Hematopoietic multipotent progenitor cell treated with erythropoietin and hydrocortisone succinate and interleukin-3 and kit ligand, for 4 days (in vitro differentiated cells): ENCODE results near the gene COPS9.

ENCODE experiments used
- DNase-seq: peaks from one replicate; pipeline ENCODE4 v3.0.0-alpha.2; 2015

COPS9 gene

DNA sequence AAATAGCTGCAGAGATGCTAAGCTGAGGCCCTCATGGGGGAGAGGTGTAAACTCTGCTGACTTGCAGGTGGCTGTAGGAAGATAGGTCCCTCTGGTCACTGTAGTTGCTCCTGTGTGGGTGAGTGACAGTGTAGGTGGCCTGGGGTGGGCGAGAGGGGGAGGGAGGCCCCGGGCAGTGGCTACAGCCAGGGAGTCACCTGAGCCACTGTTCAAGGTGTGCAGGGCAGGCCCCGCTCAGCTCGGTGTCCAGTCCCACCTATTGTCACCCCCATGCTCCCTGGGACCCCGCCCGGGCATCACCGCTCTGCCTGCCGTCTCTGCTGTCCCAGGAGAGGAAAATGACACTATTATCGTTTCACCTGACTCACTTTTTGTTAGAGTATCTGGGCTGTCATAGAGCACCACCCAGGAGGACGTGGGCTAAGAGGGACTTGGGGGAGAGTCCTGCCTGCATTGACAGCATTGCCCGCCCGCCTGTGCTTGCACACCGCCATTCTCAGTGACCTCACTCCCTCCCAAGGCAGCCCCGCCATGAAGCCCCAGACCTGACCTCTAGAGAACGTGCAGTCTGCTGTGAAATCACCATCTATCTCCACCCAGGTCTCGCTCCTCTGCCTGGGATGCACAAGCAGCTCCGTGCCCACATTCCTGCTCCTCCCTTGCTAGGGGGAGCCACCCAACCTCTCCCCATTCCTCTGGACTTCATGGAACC lies 29.2 kb downstream of the COPS9 start:
- DNase-seq = no peak

DNA sequence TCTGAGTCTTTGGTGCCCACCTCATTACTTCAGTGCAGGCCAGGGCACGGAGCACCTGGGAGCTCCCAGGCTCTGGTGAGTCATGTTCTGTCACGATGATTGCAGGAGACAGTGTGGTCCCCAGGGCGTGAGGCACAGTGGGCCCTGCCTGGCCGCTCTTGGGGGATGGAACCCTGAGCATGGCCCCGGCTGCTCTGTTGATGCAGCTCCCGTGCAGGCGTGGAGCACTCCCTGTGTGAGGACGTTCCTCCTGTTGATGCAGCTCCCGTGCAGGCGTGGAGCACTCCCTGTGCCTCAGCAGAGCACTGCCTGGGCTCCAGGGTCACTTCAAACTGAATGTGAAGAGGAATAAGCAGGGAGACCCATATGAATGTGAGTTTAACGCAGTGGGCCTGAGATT lies 30.1 kb downstream of the COPS9 start:
- DNase-seq = no peak

- no peak for DNase-seq
Measured at GRCh38 chr2:240103136-240103535, 33.0 kb downstream of the COPS9 start.

DNA sequence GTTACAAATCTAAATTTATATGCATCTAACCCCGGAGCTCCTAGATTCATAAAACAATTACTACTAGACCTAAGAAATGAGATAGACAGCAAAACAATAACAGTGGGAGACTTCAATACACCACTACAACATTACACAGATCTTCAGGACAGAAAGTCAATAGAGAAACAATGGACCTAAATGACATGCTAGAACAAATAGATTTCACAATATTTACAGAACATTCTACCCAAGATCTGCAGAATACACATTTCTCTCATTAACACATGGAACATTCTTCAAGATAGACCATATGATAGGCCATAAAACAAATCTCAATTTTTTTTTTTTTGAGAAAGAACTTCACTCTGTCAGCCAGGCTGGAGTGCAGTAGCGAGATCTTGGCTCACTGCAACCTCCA lies 37.8 kb downstream of the COPS9 start:
- no peak for DNase-seq

- DNase-seq = no peak
Measured at GRCh38 chr2:240095556-240096523, 40.3 kb downstream of the COPS9 start.

GRCh38 chr2:240089306-240089705 lies 46.8 kb downstream of the COPS9 start:
- DNase-seq = no peak

DNA sequence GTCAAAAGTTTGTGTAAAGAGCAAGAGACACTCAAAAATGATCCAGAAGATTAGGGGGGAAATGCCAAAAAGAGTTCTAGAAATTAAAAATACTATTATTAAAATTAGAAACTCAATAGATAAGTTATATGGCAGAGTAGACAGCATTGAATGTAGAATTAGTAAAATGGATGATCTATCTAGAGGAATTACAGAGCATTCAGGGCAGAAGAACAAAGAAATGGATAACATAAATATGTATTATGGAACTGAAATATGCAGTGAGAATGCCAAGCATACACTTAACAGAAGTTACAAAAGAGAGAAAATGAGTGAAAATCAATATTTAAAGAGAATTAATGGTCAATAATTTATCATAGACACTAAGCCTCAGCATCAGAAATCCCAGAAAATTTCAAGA lies 49.5 kb downstream of the COPS9 start:
- DNase-seq = no peak
